22Rv1 (cell line): ENCODE results near the gene GNG12.

ENCODE experiments used
- H3K27ac ChIP-seq: fragments of 450-650 bp; 2 replicates; pipeline ENCODE4 v1.5.1; 2017
- ZFX ChIP-seq: fragments of 450-650 bp; IDR thresholded peaks from 2 replicates; pipeline ENCODE4 v1.6.1; 2017; ENCODE audit warnings: antibody characterized with exemption, borderline replicate concordance
- TF ChIP-seq, protein P1 (sequence below): fragments of 450-650 bp; IDR thresholded peaks from 2 replicates; pipeline ENCODE4 v1.5.1; 2017; ENCODE audit warnings: mild to moderate bottlenecking

GNG12 gene

DNA sequence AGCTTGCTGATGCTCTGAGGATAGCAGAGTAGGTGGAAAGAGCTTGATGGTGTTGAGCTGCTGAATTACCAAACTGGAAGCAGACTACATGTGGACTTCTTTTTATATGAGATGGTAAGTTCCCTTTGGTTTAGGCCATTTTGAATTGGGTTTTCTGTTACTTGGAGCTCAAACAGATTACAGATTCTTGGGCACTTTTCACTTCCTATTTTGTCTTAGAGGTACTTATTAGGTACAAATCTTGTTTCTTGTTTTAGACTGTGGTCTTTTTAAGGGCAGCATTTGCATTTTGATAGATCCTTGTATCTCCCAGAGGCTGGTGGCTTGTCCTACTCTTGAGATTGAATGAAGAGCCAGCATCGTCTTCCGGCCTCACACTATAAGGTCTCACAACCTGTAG lies 78.1 kb downstream of the GNG12 start:
- peak overlapping the region; percentile 52 for H3K27ac ChIP-seq
- no peak for TF ChIP-seq ZFX
- TF ChIP-seq, protein P1, sequence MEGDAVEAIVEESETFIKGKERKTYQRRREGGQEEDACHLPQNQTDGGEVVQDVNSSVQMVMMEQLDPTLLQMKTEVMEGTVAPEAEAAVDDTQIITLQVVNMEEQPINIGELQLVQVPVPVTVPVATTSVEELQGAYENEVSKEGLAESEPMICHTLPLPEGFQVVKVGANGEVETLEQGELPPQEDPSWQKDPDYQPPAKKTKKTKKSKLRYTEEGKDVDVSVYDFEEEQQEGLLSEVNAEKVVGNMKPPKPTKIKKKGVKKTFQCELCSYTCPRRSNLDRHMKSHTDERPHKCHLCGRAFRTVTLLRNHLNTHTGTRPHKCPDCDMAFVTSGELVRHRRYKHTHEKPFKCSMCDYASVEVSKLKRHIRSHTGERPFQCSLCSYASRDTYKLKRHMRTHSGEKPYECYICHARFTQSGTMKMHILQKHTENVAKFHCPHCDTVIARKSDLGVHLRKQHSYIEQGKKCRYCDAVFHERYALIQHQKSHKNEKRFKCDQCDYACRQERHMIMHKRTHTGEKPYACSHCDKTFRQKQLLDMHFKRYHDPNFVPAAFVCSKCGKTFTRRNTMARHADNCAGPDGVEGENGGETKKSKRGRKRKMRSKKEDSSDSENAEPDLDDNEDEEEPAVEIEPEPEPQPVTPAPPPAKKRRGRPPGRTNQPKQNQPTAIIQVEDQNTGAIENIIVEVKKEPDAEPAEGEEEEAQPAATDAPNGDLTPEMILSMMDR: no peak

DNA sequence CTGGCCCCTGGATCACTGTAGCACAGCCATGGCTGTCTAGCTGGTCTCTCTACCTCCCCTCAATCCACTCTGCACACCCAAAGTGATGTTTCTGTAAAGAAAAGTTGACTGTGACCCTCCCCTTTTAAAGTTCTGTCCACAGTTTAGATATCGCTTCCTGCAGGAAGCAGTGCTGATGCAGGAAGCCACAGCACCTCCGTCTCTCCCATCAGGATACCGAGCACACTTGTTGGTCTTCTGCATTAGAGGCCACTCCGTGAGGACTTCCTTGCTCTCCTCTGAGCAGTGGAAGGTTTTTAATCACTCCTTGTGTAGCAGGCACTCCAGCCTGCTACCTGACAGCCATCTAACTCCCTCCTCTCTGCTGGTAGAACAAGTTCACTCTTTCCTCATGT lies 78.7 kb downstream of the GNG12 start:
- no peak overlapping the region for H3K27ac ChIP-seq
- TF ChIP-seq, protein P1: no peak
- no peak for TF ChIP-seq ZFX

DNA sequence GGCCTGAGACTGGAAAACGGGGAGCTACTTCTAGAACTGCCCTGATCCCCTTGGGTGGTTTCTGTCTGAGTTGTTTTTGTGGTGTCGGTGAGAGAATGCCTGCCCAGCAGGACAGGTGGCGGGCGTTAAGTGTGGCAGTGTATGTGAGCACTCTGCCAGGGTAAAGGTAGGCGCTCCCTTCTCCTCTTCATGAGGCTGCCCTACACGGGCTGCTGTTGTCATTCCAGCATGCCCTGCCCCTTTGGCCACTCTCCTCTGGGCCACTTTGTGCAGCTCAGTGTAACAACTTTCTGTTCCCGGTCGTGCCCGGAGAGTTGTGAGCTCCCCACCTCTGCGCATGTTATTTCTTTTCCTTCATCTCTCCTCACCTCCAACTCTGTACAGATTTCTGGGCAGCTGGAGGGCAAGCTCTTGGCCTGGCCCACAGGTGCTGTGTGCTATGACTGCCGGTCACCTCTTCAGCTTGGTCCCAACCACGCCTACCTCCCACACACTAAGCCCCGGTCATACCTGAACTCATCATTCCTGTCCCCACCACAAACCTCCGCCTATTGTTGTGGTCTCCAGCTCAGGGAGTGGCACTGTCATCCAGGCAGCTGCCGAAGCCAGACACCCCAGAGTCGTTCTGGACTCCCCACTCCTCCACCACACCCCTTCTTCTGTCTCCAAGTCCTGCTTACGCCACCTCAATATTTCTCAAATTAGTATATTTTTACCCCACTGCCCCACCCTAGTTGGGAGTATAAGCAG lies 79.3 kb downstream of the GNG12 start:
- TF ChIP-seq, protein P1: no peak
- no peak overlapping the region for H3K27ac ChIP-seq

DNA sequence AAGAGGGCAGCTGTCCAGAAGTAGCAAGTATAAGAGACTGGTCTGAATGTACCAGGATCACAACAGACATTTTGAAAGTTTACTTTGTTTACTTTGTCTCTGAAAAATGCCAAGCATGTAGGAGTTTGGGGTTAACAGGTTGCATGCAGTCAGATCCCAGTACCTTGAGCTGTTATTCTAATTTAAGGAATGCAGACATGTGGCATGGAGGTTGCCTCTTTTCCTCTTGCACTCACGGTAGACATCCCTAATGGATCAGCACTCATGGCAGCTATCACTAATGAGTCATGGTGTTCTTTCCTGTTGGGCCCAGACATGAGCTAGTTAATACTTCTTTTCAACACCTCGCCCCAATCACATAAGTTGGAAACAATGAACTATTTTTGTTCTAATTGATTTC lies 81.0 kb downstream of the GNG12 start:
- H3K27ac ChIP-seq: no peak overlapping the region

DNA sequence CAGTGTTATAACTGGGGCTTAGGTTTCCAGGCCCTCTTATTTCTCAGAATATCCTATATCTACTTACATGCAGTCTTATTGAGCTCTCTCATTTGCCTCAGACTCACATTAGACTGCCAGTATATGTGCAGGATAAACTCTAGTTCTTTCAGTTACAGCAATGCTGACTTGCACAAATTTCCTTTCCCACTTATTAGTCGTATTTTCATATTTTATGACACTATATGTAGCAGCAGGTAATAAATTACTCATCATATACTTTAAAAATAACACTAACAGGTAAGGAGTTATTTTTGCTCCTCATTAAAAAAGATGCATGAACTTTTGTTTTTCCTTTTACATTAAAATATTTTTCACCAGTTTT lies 82.6 kb downstream of the GNG12 start:
- TF ChIP-seq, protein P1: no peak
- no peak for TF ChIP-seq ZFX
- peak overlapping the region; percentile 65; the same call in 1 of the 2 replicates for H3K27ac ChIP-seq

More for the DNA sequence above, 81.0 kb downstream of the GNG12 start:
- TF ChIP-seq, protein P1: no peak
- no peak for TF ChIP-seq ZFX

DNA sequence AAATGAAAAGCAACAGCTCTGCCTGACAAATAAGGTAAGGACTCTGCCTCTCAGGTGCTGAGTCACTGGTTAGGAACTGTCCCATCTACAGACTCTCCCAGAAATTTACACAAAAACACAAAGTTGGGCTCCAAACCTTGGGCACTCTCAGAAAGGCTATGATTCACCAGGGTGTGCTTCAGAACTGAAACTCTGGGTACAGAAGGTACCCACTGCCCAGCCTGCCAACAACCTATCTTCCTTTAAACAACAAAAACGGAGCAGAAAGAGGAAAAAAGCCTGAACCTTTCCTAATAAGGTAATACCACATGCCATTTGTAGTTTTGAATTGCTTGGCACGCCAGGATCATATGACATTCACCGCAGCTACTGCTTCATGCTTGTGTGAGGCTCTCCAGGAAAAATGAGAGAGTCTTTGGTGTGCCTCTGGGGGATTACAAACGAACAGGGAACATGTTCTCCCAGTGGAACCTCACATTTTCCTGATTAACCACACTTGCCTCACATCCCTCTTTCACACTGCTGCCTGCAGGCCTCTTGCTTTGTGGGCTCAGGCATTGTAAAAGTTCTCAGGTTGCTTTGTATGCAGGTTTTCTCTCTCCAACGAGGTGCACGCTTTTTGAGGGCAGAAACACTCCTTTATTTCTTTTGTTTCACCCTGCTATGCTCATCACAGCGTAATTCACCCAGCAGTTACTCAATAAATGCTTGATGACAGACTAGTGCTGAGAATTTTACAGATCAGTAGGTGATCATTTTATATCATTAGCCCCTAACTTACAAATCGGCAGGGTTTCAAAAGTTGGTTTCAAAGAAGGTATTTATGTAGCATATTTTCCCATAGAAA lies 83.2 kb downstream of the GNG12 start:
- TF ChIP-seq, protein P1: no peak
- no peak for TF ChIP-seq ZFX
- peak overlapping the region; percentile 65 for H3K27ac ChIP-seq
